IMR-90 (cell line): ENCODE data around the gene ZNF879. TPM values are rescaled to one million over a fixed set of nuclear protein-coding genes. Genes with fewer than 3 reads are reported as not detected.

Source experiments
- ATAC-seq: fragments of 200-7000 bp; cut with Tn5 transposase; 2 replicates; pipeline ENCODE4 v1.9.1; 2020; ENCODE audit warnings: low read depth, mild to moderate bottlenecking, moderate library complexity
- BruUV-seq: library from RNA; stranded (reverse); fragments of 400-500 nt; replicated peaks from 2 replicates; lab custom pipeline; 2021; lab: Mats Ljungman, UMichigan
- CTCF ChIA-PET: fragments of 300-600 bp; formaldehyde crosslinking; extraction: SDS; loops from one replicate; lab custom pipeline; 2021; ENCODE audit warnings: antibody characterized with exemption; lab: Yijun Ruan, JAX
- POLR2A ChIA-PET: fragments of 300-600 bp; sonication (Branson Sonifier 250); formaldehyde crosslinking; loops from one replicate; lab custom pipeline; 2022; ENCODE audit warnings: antibody characterized with exemption; ENCODE audit not compliant: unreplicated experiment; lab: Charles Lee
- DNase-seq: peaks from one replicate; pipeline ENCODE4 v3.0.0; 2013
- H2AFZ ChIP-seq: replicated peaks from 2 replicates; pipeline ENCODE3; 2013; ENCODE audit warnings: low read length, mild to moderate bottlenecking; ENCODE audit not compliant: poor library complexity
- H2AK5ac ChIP-seq: 2 replicates; pipeline ENCODE4 v1.6.1; 2013; ENCODE audit warnings: low read depth, low read length, inconsistent platforms
- H2AK9ac ChIP-seq: replicated peaks from 2 replicates; pipeline ENCODE3; 2013; ENCODE audit warnings: mild to moderate bottlenecking, low read depth, low read length, moderate library complexity; ENCODE audit not compliant: poor library complexity
- H2BK120ac ChIP-seq: 2 replicates; pipeline ENCODE4 v1.6.1; 2013; ENCODE audit warnings: low read depth, low read length, inconsistent platforms
- H2BK15ac ChIP-seq: 3 replicates; pipeline ENCODE4 v1.6.1; 2013; ENCODE audit warnings: low read depth, low read length, inconsistent platforms
- H2BK20ac ChIP-seq: 2 replicates; pipeline ENCODE4 v1.6.1; 2013; ENCODE audit warnings: low read depth, mild to moderate bottlenecking, inconsistent platforms, low read length, moderate library complexity
- H2BK5ac ChIP-seq: 2 replicates; pipeline ENCODE4 v1.6.1; 2013; ENCODE audit warnings: mild to moderate bottlenecking, low read depth, low read length, inconsistent platforms; ENCODE audit not compliant: poor library complexity, severe bottlenecking
- H3K14ac ChIP-seq: replicated peaks from 2 replicates; pipeline ENCODE4 v1.6.1; 2013; ENCODE audit warnings: low read depth, low read length, inconsistent platforms
- H3K18ac ChIP-seq: 2 replicates; pipeline ENCODE4 v1.6.1; 2013; ENCODE audit warnings: low read depth, low read length, control low read depth
- H3K23ac ChIP-seq: 2 replicates; pipeline ENCODE4 v1.6.1; 2013; ENCODE audit warnings: low read depth, low read length, inconsistent platforms
- H3K27ac ChIP-seq: 2 replicates; pipeline ENCODE4 v1.5.1; 2013; ENCODE audit warnings: mild to moderate bottlenecking, control low read depth, low read length; ENCODE audit not compliant: insufficient read depth
- H3K27me3 ChIP-seq: 2 replicates; pipeline ENCODE4 v1.6.1; 2013; ENCODE audit warnings: low read length; ENCODE audit not compliant: control insufficient read depth, insufficient read depth
- H3K36me3 ChIP-seq: 2 replicates; pipeline ENCODE4 v1.6.1; 2013; ENCODE audit warnings: low read length, mixed read lengths; ENCODE audit not compliant: control insufficient read depth, insufficient read depth
- H3K4ac ChIP-seq: 2 replicates; pipeline ENCODE4 v1.6.1; 2013; ENCODE audit warnings: low read depth, low read length, inconsistent platforms
- H3K4me1 ChIP-seq: 2 replicates; pipeline ENCODE4 v1.6.1; 2013; ENCODE audit warnings: low read length, mixed read lengths; ENCODE audit not compliant: control insufficient read depth, insufficient read depth
- H3K4me2 ChIP-seq: 2 replicates; pipeline ENCODE4 v1.6.1; 2013; ENCODE audit warnings: low read depth, mild to moderate bottlenecking, control low read depth, low read length, moderate library complexity
- H3K4me3 ChIP-seq: 2 replicates; pipeline ENCODE4 v1.5.1; 2013; ENCODE audit warnings: low read depth, mild to moderate bottlenecking, control low read depth, low read length, moderate library complexity; ENCODE audit not compliant: insufficient read depth
- H3K56ac ChIP-seq: 2 replicates; pipeline ENCODE4 v1.6.1; 2013; ENCODE audit warnings: low read length, inconsistent platforms; ENCODE audit not compliant: insufficient read depth; ENCODE audit errors: extremely low read depth
- H3K79me1 ChIP-seq, 2 experiments: 2 replicates each; pipeline ENCODE4 v1.6.1; 2013; ENCODE audit warnings: low read length in 2 of 2, inconsistent platforms in 1 of 2, low read depth in 1 of 2
- H3K9ac ChIP-seq: 2 replicates; pipeline ENCODE4 v1.6.1; 2013; ENCODE audit warnings: low read depth, low read length, control low read depth
- H3K9me1 ChIP-seq: 2 replicates; pipeline ENCODE4 v1.6.1; 2013; ENCODE audit warnings: low read length, inconsistent platforms; ENCODE audit not compliant: insufficient read depth
- H3K9me3 ChIP-seq: 2 replicates; pipeline ENCODE4 v1.6.1; 2013; ENCODE audit warnings: low read length; ENCODE audit not compliant: control insufficient read depth, insufficient read depth
- H4K20me1 ChIP-seq: 2 replicates; pipeline ENCODE4 v1.6.1; 2013; ENCODE audit warnings: low read length, inconsistent platforms; ENCODE audit not compliant: insufficient read depth
- H4K5ac ChIP-seq: 2 replicates; pipeline ENCODE4 v1.6.1; 2013; ENCODE audit warnings: mild to moderate bottlenecking, low read depth, low read length, control low read depth
- H4K8ac ChIP-seq, 2 experiments: 2 replicates each; pipeline ENCODE4 v1.6.1; 2013; ENCODE audit warnings: low read depth in 2 of 2, low read length in 2 of 2, control low read depth in 1 of 2, inconsistent platforms in 1 of 2
- H4K91ac ChIP-seq: 2 replicates; pipeline ENCODE4 v1.6.1; 2013; ENCODE audit warnings: low read depth, low read length, inconsistent platforms; ENCODE audit not compliant: insufficient read depth
- FOS ChIP-seq: fragments of 150-350 bp; IDR thresholded peaks from 2 replicates; pipeline ENCODE4 v1.6.1; 2016; ENCODE audit warnings: low read depth, low read length
- MAZ ChIP-seq: IDR thresholded peaks from 2 replicates; pipeline ENCODE4 v1.6.1; 2012; ENCODE audit warnings: low read depth, mild to moderate bottlenecking, low read length, improper control_type of control experiment, moderate library complexity, borderline replicate concordance
- NFE2L2 ChIP-seq: fragments of 150-350 bp; IDR thresholded peaks from 2 replicates; pipeline ENCODE4 v1.6.1; 2016; ENCODE audit warnings: low read depth, mild to moderate bottlenecking, low read length
- WGBS, 2 experiments: methylation state at CpG; one replicate each; pipeline versions ENCODE4 v1.1.5 to v1.1.7; 2013; ENCODE audit warnings: missing lambda C conversion rate in 2 of 2; ENCODE audit not compliant: insufficient read length in 1 of 2; ENCODE audit errors: extremely low coverage in 2 of 2; 5-methylcytosine and 5-hydroxymethylcytosine counted together
- dilution Hi-C: fragments of 300-500 bp; cut with HindIII; formaldehyde crosslinking; loops from one replicate; pipeline ENCODE4 v1.14.3; 2018; ENCODE audit warnings: low sequenced_read_pairs; ENCODE audit not compliant: unreplicated experiment
- in situ Hi-C: fragments of 300-500 bp; cut with MboI; formaldehyde crosslinking; loops from 3 replicates; pipeline ENCODE4 v1.14.3; 2019; ENCODE audit warnings: low sequenced_read_pairs, inconsistent platforms, mixed read lengths
- intact Hi-C: fragments of 100-400 bp; cut with micrococcal nuclease; formaldehyde crosslinking; loops from 2 replicates; pipeline ENCODE4 v1.10.0; 2022
- polyA plus RNA-seq, 3 experiments: library from polyadenylated mRNA; depleted of rRNA; stranded (reverse); fragments of >200 nt; gene quantifications; 2 replicates each; pipeline ENCODE4 v1.2.3, GENCODE V29; 2012; ENCODE audit warnings: low replicate concordance in 1 of 3
- total RNA-seq: library from RNA; depleted of rRNA; stranded (reverse); fragments of >200 nt; gene quantifications from 2 replicates; pipeline ENCODE4 v1.2.3, GENCODE V29; 2012
- TF ChIP-seq, protein P1 (sequence below): fragments of 150-350 bp; IDR thresholded peaks from 2 replicates; pipeline ENCODE4 v1.6.1; 2017; ENCODE audit warnings: mild to moderate bottlenecking, antibody characterized with exemption, low read length, low read depth

ZNF879 gene
- total and polyA plus RNA-seq, 2 of the 4 experiments (the other 2 are of a cell fraction): 1.4 to 3.4 TPM

GRCh38 chr5:178991190-178992145 lies 32.1 kb upstream of the ZNF879 start:
- H3K79me1 ChIP-seq: no peaks in the 10 kb centered on the region
- H2AK5ac ChIP-seq: no peak overlapping the region
- no peak overlapping the region for H3K4ac ChIP-seq
- H3K23ac ChIP-seq: no peak overlapping the region
- DNase-seq (no peak), ATAC-seq (no peak)
- no peak overlapping the region for H3K18ac ChIP-seq
- H2BK120ac ChIP-seq: no peak overlapping the region
- H2AFZ ChIP-seq: no peak overlapping the region
- H3K4me3 ChIP-seq: no peak overlapping the region
- intact Hi-C loops: no loop called here
- H3K36me3 ChIP-seq: no peaks in the 10 kb centered on the region
- peaks cover 62% of the 10 kb centered on the region for H3K9me3 ChIP-seq
- H4K20me1 ChIP-seq: no peaks in the 10 kb centered on the region
- H3K56ac ChIP-seq: no peak overlapping the region
- H4K91ac ChIP-seq: no peak overlapping the region
- no peak overlapping the region for H2BK15ac ChIP-seq
- POLR2A ChIA-PET: no interaction called here
- TF ChIP-seq, protein P1, sequence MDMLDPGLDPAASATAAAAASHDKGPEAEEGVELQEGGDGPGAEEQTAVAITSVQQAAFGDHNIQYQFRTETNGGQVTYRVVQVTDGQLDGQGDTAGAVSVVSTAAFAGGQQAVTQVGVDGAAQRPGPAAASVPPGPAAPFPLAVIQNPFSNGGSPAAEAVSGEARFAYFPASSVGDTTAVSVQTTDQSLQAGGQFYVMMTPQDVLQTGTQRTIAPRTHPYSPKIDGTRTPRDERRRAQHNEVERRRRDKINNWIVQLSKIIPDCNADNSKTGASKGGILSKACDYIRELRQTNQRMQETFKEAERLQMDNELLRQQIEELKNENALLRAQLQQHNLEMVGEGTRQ: no peak
- no peak for TF ChIP-seq NFE2L2
- TF ChIP-seq MAZ: no peak
- TF ChIP-seq FOS: no peak
- peaks cover 2% of the 10 kb centered on the region; the same call in 1 of the 2 replicates for H3K27me3 ChIP-seq
- H3K9ac ChIP-seq: no peak overlapping the region
- H2BK5ac ChIP-seq: no peak overlapping the region
- no peak overlapping the region for H3K14ac ChIP-seq
- H4K8ac ChIP-seq: no peak overlapping the region
- no peak overlapping the region for H3K4me2 ChIP-seq
- H2BK20ac ChIP-seq: no peak overlapping the region
- no peak overlapping the region for H4K5ac ChIP-seq
- H3K4me1 ChIP-seq: no peaks in the 10 kb centered on the region
- in situ Hi-C loops: no loop called here
- dilution Hi-C loops: no loop called here
- H2AK9ac ChIP-seq: no peak overlapping the region
- H3K9me1 ChIP-seq: no peaks in the 10 kb centered on the region
- WGBS, 2 experiments: 67% methylated on average over 11 of the region's 28 CpGs; no CpG with 5 or more reads in 1 of the 2 experiments
- no TSS peak for BruUV-seq
- CTCF ChIA-PET: no interaction called here
- H3K27ac ChIP-seq: no peak overlapping the region
